ENCODE data around the gene CORO2B.

- TF ChIP-seq CTCF (IDR thresholded peaks at IDR 0.05): no peak
- TF ChIP-seq POLR2A (IDR thresholded peaks at IDR 0.05): no peak
- no peak for TF ChIP-seq POLR2AphosphoS5 (IDR thresholded peaks at IDR 0.05)
- no peak for TF ChIP-seq EP300 (IDR thresholded peaks at IDR 0.05)
Measured at GRCh38 chr15:68617001-68617400, 38.2 kb downstream of the CORO2B start.
